Keratinocyte (primary cell): ENCODE data around the gene YPEL4. TPM values are rescaled to one million over a fixed set of nuclear protein-coding genes. Genes with fewer than 3 reads are reported as not detected.

Source experiments
- DNase-seq: peaks from one replicate; pipeline ENCODE4 v3.0.0-alpha.2; 2011; ENCODE audit warnings: low read depth, missing footprints, low spot score
- FAIRE-seq: peaks from 2 replicates; lab custom pipeline; 2011; peaks lifted over from hg19 to GRCh38; lab: Jason Lieb, UNC
- H2AFZ ChIP-seq: 2 replicates; pipeline ENCODE4 v1.6.0; 2012; ENCODE audit warnings: low read length, control low read depth, inconsistent platforms; ENCODE audit not compliant: control insufficient read depth
- H3K27ac ChIP-seq: 2 replicates; pipeline ENCODE4 v1.5.1; 2011; ENCODE audit warnings: low read length; ENCODE audit not compliant: control insufficient read depth, insufficient read depth
- H3K27me3 ChIP-seq: 3 replicates; pipeline ENCODE4 v1.6.0; 2011; ENCODE audit warnings: low read length; ENCODE audit not compliant: control insufficient read depth, insufficient read depth; ENCODE audit errors: extremely low read depth
- H3K36me3 ChIP-seq, 2 experiments: 2 replicates in 1 of 2; 3 replicates in 1 of 2; pipeline ENCODE4 v1.5.1; 2011; ENCODE audit warnings: low read length in 2 of 2, mild to moderate bottlenecking in 1 of 2; ENCODE audit not compliant: control insufficient read depth in 2 of 2, insufficient read depth in 2 of 2; ENCODE audit errors: extremely low read depth in 1 of 2
- H3K4me1 ChIP-seq: 3 replicates; pipeline ENCODE4 v1.5.1; 2011; ENCODE audit warnings: low read length; ENCODE audit not compliant: control insufficient read depth, insufficient read depth; ENCODE audit errors: extremely low read depth
- H3K4me2 ChIP-seq: 3 replicates; pipeline ENCODE4 v1.6.0; 2011; ENCODE audit warnings: low read depth, low read length; ENCODE audit not compliant: control insufficient read depth, insufficient read depth; ENCODE audit errors: extremely low read depth
- H3K4me3 ChIP-seq, 3 experiments: fragments of 200-600 bp in 1 of 3; sonication (generic) in 1 of 3; 2 replicates in 2 of 3; 3 replicates in 1 of 3; pipeline ENCODE4 v1.5.1; 2011 to 2016; ENCODE audit warnings: low read length in 3 of 3, mild to moderate bottlenecking in 3 of 3, control low read depth in 2 of 3, inconsistent platforms in 1 of 3, low read depth in 1 of 3, mixed read lengths in 1 of 3, mixed run types in 1 of 3, moderate library complexity in 1 of 3; ENCODE audit not compliant: control insufficient read depth in 2 of 3, insufficient read depth in 2 of 3; ENCODE audit errors: extremely low read depth in 1 of 3
- H3K79me2 ChIP-seq: 2 replicates; pipeline ENCODE4 v1.6.0; 2012; ENCODE audit warnings: low read length; ENCODE audit not compliant: control insufficient read depth, insufficient read depth
- H3K9ac ChIP-seq: 3 replicates; pipeline ENCODE4 v1.6.0; 2011; ENCODE audit warnings: low read length; ENCODE audit not compliant: control insufficient read depth, insufficient read depth; ENCODE audit errors: extremely low read depth
- H3K9me1 ChIP-seq: 3 replicates; pipeline ENCODE4 v1.6.0; 2011; ENCODE audit warnings: low read length; ENCODE audit not compliant: control insufficient read depth, insufficient read depth; ENCODE audit errors: extremely low read depth
- H3K9me3 ChIP-seq: 2 replicates; pipeline ENCODE4 v1.5.1; 2012; ENCODE audit warnings: low read depth, low read length; ENCODE audit not compliant: control insufficient read depth
- H4K20me1 ChIP-seq: 3 replicates; pipeline ENCODE4 v1.6.0; 2011; ENCODE audit warnings: low read length; ENCODE audit not compliant: control insufficient read depth, insufficient read depth; ENCODE audit errors: extremely low read depth
- EZH2 ChIP-seq: IDR thresholded peaks from one replicate; pipeline ENCODE4 v1.6.1; 2012; ENCODE audit warnings: inconsistent platforms, mild to moderate bottlenecking, low read length, moderate library complexity
- dilution Hi-C: fragments of 300-500 bp; cut with MboI; formaldehyde crosslinking; loops from one replicate; pipeline ENCODE4 v1.7.0; 2020; ENCODE audit warnings: low sequenced_read_pairs; ENCODE audit not compliant: extremely low pct_ligation_motif_present
- polyA plus RNA-seq, 5 experiments: library from polyadenylated mRNA; depleted of rRNA in 3 of 5; stranded (reverse) in 3 of 5; stranded (forward) in 1 of 5; unstranded in 1 of 5; fragments of >200 nt; gene quantifications; 1 replicate in 1 of 5; 2 replicates in 3 of 5; 3 replicates in 1 of 5; pipeline versions ENCODE4 v1.2.1 to v1.2.3, GENCODE V29; 2011 to 2012; ENCODE audit warnings: missing spikeins in 2 of 5, low read depth in 1 of 5, low replicate concordance in 1 of 5
- TF ChIP-seq, protein P1 (sequence below), 3 experiments: IDR thresholded peaks in 1 of 3; conservative IDR thresholded peaks in 1 of 3; optimal IDR thresholded peaks in 1 of 3; 2 replicates in 2 of 3; 3 replicates in 1 of 3; pipeline versions ENCODE3 to v1.5.1; 2011; ENCODE audit warnings: low read length in 3 of 3, mild to moderate bottlenecking in 3 of 3, moderate library complexity in 2 of 3, control low read depth in 1 of 3, inconsistent platforms in 1 of 3; ENCODE audit not compliant: insufficient read depth in 2 of 3; ENCODE audit errors: extremely low read depth in 1 of 3

Gene YPEL4
- polyA plus RNA-seq, 1 donor (not counting 4 experiments of a cell fraction or from before 2014, with no cell fraction given), result not detected

DNA sequence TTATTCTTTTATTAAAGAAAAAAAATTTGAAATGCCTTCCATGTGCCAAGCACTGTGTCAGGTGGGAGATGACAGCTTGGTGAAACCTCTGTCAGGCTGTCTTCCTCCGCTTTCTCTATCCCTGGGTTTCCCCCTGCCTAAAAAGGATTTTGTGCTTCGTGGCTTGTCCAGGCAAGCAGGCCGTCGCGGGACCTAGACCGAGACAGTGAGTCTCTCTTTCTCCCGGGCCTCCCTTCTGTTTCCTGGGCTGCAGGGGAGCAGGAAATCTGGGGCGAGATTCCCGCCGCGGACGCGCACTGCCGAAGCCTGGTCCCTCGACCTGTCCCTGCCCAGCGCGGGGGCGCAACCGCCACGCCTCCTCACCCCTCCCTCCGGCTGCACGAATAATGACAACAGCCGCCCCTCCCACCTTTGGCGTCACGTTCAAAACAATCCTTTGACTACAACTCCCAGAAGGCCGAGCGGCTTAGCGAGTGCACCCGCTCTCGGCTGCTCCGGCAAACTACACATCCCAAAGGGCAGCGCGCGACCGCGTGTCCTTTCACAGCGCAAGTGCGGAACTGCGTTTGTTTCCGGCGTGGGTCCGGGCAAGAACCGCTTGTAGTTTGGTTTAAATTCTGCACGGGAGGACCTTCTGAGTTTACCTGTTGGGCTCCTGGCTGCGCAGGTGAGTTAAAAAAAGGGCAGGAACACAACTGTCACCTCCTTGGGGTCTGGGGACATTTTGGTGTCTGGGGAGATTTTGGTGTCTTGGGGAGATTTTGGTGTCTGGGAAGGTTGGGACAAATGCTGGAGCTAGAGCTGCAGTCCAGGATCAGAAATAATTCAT lies 7.7 kb upstream of the YPEL4 start, which contains the start of gene CLP1:
Gene CLP1, plus strand, starts transcription at position 569 of the 829 bp plus-strand sequence. CDS start 1,715 bp downstream, outside the sequence.
- FAIRE-seq (peak; percentile 59), DNase-seq (peak; percentile 87)
- Histone ChIP-seq H3K9ac (peak within 1 kb of the TSS; percentile 80), H3K27me3 (no peaks in the 10 kb centered on the region), H3K79me2 (peaks cover 30% of the 10 kb centered on the region), H3K4me2 (peak within 1 kb of the TSS; percentile 68), H3K9me1 (no peaks in the 10 kb centered on the region), H3K4me1 (peaks cover 5% of the 10 kb centered on the region), H2AFZ (peak within 1 kb of the TSS; percentile 78), H4K20me1 (no peaks in the 10 kb centered on the region), H3K9me3 (no peaks in the 10 kb centered on the region), H3K36me3 (peaks cover 4 to 7% of the 10 kb centered on the region in 2 experiments), H3K27ac (peak within 1 kb of the TSS; percentile 79), H3K4me3 (peak within 1 kb of the TSS; percentile 50 to 95 (median 87))
- TF ChIP-seq, protein P1, sequence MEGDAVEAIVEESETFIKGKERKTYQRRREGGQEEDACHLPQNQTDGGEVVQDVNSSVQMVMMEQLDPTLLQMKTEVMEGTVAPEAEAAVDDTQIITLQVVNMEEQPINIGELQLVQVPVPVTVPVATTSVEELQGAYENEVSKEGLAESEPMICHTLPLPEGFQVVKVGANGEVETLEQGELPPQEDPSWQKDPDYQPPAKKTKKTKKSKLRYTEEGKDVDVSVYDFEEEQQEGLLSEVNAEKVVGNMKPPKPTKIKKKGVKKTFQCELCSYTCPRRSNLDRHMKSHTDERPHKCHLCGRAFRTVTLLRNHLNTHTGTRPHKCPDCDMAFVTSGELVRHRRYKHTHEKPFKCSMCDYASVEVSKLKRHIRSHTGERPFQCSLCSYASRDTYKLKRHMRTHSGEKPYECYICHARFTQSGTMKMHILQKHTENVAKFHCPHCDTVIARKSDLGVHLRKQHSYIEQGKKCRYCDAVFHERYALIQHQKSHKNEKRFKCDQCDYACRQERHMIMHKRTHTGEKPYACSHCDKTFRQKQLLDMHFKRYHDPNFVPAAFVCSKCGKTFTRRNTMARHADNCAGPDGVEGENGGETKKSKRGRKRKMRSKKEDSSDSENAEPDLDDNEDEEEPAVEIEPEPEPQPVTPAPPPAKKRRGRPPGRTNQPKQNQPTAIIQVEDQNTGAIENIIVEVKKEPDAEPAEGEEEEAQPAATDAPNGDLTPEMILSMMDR (optimal IDR thresholded peaks at IDR 0.05 in 1 of 3, IDR thresholded peaks at IDR 0.05 in 1 of 3, conservative IDR thresholded peaks at IDR 0.05 in 1 of 3; ENCODE audit: extremely low read depth in 1 of 3, insufficient read depth in 2 of 3, low read length in 3 of 3), result no peak
- TF ChIP-seq EZH2, result no peak
- dilution Hi-C loops, result no loop called here

DNA sequence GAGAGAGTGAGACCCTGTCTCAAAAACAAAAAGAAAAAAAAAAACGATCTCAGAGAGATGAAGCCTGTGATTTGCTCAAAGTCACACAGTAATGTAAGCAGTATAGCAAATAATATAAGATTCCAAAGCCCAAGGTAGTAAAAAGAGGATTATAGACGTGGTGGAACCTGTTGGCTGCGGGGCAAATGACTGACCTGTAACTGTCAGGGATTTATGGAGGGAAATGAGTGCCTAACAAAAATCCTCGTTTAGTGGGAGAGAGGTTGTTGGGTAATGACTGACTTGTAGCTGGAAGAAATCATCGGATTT lies 7.1 kb upstream of the YPEL4 start:
- Histone ChIP-seq H4K20me1 (no peaks in the 10 kb centered on the region), H3K9me1 (no peaks in the 10 kb centered on the region), H3K9me3 (no peaks in the 10 kb centered on the region), H3K36me3 (peaks cover 4 to 7% of the 10 kb centered on the region in 2 experiments), H2AFZ (peak overlapping the region; percentile 34), H3K4me3 (peak overlapping the region; percentile 50 to 95 (median 87)), H3K4me2 (peak overlapping the region; percentile 68), H3K9ac (peak overlapping the region; percentile 80), H3K4me1 (peaks cover 5% of the 10 kb centered on the region), H3K27ac (peak overlapping the region; percentile 79), H3K27me3 (no peaks in the 10 kb centered on the region), H3K79me2 (peaks cover 30% of the 10 kb centered on the region)
- no peak for TF ChIP-seq EZH2
- TF ChIP-seq, protein P1 (optimal IDR thresholded peaks at IDR 0.05 in 1 of 3, IDR thresholded peaks at IDR 0.05 in 1 of 3, conservative IDR thresholded peaks at IDR 0.05 in 1 of 3; ENCODE audit: extremely low read depth in 1 of 3, insufficient read depth in 2 of 3, low read length in 3 of 3), result no peak
- DNase-seq (no peak), FAIRE-seq (no peak)
- dilution Hi-C loops, result no loop called here
